Stimulated activated CD4-positive, alpha-beta T cell treated with anti-CD3 and anti-CD28 coated beads, TNF-alpha, amount 100 ng/mL, for 48 hours (primary cell): ENCODE results near the gene ANKRD49.
A peak's percentile ranks its signal among the peaks of the same experiment; 100 is the strongest.

ENCODE experiments used
- DNase-seq, 3 donors: peaks; one replicate each; pipeline ENCODE4 v3.0.0-alpha.2; 2020; ENCODE audit warnings: low read depth in 3 of 3

ANKRD49 gene

DNA sequence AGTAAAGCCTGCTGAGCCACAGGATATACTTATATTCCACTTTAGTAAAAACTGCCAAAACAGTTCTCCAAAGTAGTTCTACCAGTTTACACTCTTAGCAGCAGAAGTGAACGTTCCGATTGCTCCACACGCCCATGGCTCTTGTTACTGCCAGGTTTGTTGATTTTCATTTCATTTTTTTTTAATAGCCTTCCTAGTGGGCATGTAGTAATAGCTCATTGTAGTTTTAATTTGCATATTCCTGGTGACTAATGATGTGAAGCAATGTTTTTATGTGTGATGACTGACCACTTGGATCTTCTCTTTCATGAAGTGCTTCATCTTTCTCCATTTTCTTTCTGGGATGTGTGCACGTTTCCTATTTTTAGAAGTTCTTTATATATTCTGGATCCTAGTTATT, 13.7 kb downstream of the ANKRD49 start:
- no peak for DNase-seq

- peak in 2 of 3 donors; percentile 18 to 43 for DNase-seq
These were observed 18.4 kb downstream of the ANKRD49 start, which contains the start of gene C11orf97 for GRCh38 chr11:94511932-94512781. Gene C11orf97 (plus strand): TSS chr11:94512461. CDS start chr11:94512529, 68 bp downstream.

DNA sequence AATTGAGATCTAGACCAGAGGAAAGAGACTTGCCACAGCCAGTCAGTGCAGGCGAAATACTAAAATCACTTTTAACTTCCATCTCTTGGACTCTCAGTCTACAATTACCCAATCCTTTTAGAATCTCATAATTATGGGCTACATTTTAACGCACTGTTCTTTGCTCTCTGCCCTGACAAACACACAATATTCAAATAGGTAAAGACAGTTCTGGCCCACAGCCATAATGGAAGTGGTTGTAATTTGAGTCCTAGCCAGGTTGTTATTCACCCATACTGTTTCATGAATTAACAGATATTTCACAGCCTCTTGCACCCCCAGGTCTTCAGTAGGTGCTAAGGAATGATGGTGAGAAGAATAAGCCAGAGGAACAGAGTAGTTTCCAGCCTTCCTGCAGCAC, 19.3 kb downstream of the ANKRD49 start:
- no peak for DNase-seq

DNA sequence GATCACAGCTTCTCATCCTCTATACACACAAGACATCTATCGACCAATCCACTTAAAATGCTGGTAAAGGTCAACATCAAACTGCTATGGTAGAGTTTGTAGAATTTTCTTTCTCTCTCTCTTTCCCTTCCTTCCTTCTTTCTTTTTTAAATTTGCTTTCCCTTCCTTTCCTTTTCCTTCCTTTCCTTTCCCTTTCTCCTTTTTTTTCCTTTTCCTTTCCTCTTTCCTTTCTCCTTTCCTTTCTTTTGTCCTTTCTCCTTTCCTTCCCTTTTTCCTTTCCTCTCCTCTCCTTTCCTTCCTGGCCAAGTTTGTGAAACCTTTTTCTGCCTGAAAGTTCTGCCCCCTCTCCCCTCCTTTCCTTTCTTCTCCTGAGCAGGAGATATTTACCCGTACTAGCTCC, 21.6 kb downstream of the ANKRD49 start:
- no peak for DNase-seq

DNA sequence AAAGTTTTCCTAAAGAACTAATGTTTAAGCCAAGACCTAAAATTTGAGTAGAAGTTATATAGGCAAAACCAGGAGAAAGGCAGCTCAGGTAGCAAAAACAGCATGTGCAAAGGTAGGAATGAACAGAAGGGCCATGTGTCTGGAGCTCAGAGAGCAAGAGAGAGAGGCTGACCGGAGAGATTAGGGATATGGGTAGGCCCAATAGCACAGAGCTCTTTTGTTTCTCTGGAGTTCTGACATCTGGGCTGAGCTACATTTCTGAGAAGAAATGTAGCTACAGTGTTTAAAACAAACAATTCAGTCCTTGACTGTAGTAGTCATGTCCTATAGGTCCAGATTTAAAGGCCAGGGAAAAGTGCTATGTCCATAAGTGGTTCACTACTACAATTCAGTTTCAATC, 22.9 kb downstream of the ANKRD49 start:
- DNase-seq, result no peak

GRCh38 chr11:94518300-94518699, 24.5 kb downstream of the ANKRD49 start:
- DNase-seq, result no peak

GRCh38 chr11:94519478-94520084, 25.8 kb downstream of the ANKRD49 start:
- peak in 1 of 3 donors; percentile 12 for DNase-seq

DNA sequence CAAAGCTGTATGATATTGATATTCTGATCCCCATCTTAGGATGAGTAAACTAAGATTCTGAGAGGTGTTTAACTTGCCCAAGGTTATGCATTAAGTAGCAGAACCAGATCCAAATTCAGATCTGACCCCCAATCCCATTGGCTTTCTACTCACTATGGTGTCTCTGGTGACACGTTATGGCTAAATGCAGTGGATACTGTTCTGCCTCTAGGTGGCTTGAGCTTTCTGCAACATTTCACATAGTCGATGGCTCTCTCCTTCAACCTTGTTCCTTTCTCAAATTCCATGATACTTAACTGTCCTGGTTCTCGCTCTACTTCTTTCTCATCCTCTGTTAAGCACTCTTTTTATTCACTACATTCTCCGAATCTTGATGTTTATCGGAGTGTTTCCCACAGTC, 27.9 kb downstream of the ANKRD49 start:
- DNase-seq, result no peak

GRCh38 chr11:94524341-94524740, 30.6 kb downstream of the ANKRD49 start:
- DNase-seq, result no peak

GRCh38 chr11:94525546-94526324, 32.0 kb downstream of the ANKRD49 start:
- no peak for DNase-seq

GRCh38 chr11:94526645-94527438, 33.1 kb downstream of the ANKRD49 start:
- DNase-seq, result no peak

- no peak for DNase-seq
These were observed 34.8 kb downstream of the ANKRD49 start for GRCh38 chr11:94528551-94528950.

DNA sequence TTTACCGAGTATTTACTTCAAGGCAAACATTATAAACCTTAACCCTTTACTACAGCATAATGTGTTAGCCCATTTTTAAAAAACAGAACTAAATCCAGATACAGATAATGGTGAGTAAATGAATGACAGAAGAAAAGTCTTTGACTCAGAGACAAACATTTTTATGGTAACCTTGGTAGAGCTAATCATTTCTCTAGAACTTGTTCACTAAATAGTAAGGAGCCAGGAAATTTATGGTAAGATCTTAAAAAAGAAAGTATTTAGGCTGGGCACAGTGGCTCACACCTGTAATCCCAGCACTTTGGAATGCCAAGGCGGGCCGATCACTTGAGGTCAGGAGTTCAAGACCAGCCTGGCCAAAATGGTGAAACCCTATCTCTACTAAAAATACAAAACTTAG, 38.4 kb downstream of the ANKRD49 start:
- no peak for DNase-seq

- DNase-seq, result no peak
These were observed 39.4 kb downstream of the ANKRD49 start for GRCh38 chr11:94533206-94533605.

GRCh38 chr11:94533696-94534630, 40.2 kb downstream of the ANKRD49 start:
- DNase-seq, result no peak

DNA sequence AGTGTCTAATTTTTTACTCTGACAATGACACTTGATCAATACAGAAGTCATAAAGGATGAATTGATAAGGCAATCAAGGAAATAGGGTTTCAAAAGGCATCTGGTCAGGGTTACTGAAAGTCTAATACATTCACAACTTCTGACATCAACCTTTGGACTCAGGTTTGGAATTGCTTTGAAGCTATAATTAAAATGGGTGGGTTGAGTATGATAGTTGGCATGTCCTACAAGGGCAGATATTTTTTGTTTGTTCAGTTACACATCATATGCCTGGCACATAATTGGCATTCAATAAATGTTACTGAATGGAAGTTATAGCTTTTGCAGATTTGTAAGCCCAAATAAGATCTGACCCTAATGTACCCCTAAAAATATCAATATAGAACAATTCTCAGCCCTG, 42.6 kb downstream of the ANKRD49 start:
- DNase-seq, result no peak

GRCh38 chr11:94537031-94537600, 43.3 kb downstream of the ANKRD49 start:
- DNase-seq, result no peak

- DNase-seq, result no peak
These were observed 45.6 kb downstream of the ANKRD49 start for GRCh38 chr11:94539420-94539819.

DNA sequence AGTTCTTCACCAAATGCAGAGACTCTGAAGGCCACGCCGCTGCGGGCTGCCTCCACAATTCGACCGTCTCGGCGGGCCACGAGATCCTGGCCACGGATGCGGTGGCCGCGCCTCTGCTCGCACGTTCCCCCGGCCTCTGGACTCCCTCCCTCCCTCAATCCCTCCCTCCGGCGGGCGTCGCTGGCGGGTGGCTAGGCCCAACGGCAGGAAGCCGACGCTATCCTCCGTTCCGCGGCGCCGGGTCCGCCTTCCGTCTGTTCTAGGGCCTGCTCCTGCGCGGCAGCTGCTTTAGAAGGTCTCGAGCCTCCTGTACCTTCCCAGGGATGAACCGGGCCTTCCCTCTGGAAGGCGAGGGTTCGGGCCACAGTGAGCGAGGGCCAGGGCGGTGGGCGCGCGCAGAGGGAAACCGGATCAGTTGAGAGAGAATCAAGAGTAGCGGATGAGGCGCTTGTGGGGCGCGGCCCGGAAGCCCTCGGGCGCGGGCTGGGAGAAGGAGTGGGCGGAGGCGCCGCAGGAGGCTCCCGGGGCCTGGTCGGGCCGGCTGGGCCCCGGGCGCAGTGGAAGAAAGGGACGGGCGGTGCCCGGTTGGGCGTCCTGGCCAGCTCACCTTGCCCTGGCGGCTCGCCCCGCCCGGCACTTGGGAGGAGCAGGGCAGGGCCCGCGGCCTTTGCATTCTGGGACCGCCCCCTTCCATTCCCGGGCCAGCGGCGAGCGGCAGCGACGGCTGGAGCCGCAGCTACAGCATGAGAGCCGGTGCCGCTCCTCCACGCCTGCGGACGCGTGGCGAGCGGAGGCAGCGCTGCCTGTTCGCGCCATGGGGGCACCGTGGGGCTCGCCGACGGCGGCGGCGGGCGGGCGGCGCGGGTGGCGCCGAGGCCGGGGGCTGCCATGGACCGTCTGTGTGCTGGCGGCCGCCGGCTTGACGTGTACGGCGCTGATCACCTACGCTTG, 50.2 kb downstream of the ANKRD49 start, which contains the start of gene FUT4:
FUT4 (plus strand) TSS at position 227 of the 951 bp plus-strand sequence; CDS start at position 440, 213 bp downstream.
- DNase-seq, result peak; percentile 52 to 64 (median 55)
